GM18508 (cell line): ENCODE data around the gene COPS7B.
"Not testable (repeated sequence)": the region's sequence is repeated elsewhere in the genome, so short reads cannot be mapped to it uniquely, and the experiment has no call there.

Experiments
- ATAC-seq: cut with Tn5 transposase; IDR thresholded peaks from one replicate; pipeline ENCODE4 v1.9.1; 2021; ENCODE audit warnings: moderate number of reproducible peaks; ENCODE audit not compliant: insufficient read depth, unreplicated experiment

COPS7B gene

DNA sequence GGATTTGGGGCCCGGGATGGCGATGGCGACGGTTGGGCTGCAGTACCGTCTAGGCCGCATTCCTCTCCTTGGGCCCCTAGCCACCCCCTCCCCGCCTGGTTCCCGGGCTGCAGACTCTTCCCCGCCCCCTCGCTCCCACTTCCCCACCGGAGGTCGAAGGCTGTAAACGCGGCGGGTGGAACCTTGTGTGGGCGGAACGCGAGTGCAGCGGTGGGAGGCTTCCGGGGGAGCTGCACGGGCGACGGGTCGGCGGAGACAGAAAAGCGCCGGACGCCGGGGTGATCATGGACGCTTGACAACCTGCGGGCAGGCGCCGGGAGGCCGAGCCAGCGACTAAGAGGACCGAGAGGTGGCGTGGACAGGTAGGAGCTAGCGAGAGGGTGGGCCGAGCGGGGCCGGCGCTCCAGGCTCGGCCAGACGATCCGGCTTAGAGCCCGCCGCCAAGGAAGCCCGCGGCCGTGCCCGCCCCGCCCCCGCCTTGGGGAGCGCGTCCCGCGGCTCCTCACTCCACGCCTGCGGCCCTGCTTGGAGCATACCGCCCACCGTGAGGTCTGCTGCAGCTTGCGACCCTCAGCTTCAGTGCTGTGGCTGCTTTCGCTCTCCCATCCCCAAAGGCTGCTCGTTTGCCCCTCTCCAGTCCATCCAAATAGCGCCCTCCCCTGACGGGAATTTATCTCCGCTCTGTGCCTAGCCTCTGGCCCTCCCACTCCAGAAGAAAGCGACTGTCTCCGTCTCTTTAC lies at the start of gene COPS7B:
Gene COPS7B, plus strand, starts transcription at position 269 of the 740 bp plus-strand sequence. CDS start 2,126 bp downstream, outside the sequence.
- ATAC-seq, result no peak

- no peak for ATAC-seq
Observed at GRCh38 chr2:231737761-231738160, 48.5 kb upstream of the COPS7B start.

DNA sequence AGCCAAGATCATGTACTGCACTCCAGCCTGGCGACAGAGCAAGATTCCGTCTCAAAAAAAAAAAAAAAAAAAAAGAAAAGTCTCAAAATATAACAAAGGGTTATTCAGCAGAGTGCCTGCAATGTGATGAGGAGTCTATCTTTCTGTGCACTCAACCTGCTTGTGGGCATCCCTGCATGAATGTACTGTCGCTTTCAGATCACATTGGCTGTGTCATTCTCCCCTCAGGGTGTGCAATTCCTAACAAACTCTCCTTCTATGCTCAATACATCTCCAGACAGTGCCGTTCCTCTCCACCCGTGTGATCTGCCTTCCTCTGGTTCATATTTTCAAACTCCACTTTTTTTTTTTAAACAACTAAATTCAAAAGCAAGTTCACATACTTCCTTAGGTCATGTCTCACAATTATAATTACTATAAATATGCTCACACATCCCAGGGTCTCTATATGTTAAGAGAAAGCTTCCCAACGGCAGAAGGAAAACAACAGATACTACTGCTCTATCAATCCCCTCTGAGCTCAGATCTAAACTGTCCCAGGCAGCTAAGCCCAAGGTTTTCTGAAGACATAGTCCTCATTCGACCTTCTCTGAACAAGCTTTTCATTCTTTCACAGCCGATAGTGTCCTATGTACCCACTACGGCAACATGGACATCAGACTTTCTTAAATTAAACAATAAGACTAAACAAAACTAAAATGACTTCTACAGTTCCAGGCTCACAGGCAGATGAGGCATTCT lies 42.7 kb upstream of the COPS7B start:
- ATAC-seq, result no peak

DNA sequence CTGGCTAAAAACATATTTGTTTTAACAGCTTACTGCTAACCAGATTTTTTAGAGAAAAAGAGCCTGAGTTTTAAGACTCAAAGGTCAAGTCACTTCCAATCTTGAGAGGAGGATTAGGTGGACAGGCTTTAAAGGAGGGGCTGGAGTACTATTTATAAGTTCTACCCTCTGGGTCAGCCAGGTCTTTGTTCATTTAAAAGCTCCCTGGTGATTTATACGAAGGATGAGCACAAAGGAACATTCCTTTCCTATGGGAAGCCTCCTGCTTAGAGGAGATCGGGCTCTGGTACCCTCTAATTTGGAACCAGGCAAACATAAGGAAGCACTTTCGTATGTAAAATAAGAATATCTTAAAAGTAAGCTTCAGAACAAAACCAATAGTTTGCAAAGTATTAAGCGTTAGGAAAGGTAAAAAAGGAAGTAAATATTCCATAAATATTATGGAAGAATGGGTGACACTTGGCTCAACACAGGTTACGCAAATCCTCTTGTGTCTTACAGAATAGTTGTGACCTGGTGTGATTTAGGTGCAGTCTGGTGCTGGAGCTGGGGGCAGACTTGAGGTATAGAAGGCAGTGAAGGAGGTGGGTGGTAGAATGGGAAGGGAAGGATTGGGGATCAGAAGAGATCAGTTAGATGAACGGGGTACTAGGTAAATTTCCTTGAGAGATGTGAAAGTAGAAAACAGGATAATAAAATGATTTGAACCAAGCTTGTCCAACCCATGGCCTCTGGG lies 40.8 kb upstream of the COPS7B start:
- no peak for ATAC-seq

GRCh38 chr2:231748153-231748896 lies 37.9 kb upstream of the COPS7B start:
- ATAC-seq, result not testable (repeated sequence)

- ATAC-seq, result not testable (repeated sequence)
Observed at GRCh38 chr2:231749016-231749415, 37.2 kb upstream of the COPS7B start.

DNA sequence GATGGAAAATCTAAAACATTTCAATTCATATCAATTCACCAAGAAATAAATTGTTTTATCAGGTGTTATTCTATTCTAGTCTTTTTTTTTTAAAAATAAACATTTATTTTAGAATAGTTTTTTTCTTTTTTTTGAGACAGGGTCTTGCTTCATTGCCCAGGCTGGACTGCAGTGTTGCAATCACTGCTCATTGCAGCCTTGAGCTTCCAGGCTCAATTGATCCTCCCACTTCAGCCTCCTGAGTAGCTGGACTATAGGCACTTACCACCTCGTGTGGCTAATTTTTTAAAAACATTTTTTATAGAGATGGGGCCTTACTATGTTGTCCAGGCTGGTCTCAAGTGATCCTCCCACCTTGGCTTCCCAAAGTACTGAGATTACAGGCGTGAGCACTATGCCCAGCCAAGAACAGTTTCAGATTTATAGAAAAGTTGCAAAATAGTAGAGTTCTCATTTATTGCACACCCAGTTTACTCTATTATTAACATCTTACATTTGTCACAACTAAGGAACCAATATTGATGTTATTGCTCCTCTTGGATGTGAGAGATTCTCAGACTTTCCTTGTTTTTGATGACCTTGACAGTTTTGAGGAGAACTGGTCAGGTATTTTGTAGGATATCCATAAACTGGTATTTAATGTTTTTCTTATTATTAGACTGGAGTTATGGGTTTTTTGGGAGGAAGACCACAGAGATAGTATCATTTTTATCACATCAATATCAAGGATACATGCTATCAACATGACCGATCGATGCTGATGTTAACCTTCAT lies 35.0 kb upstream of the COPS7B start:
- no peak for ATAC-seq

DNA sequence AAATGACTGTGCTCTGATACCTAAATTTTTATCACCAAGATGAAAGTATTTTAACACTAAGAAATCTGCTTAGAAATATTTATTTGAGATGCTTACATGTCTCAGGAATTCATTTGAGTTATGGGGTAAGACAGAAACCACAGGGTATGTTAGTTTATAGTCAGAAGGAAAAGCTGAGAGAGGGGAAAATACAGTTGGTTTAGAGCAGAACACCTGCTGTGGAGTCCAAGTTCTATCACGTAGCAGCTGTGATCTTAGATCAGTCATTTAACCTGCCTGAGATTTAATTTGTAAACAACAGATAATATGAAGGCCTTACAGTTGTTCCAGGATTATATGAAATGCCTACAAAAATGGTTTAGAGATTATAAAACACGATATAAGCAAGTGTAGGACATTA lies 34.2 kb upstream of the COPS7B start:
- no peak for ATAC-seq

DNA sequence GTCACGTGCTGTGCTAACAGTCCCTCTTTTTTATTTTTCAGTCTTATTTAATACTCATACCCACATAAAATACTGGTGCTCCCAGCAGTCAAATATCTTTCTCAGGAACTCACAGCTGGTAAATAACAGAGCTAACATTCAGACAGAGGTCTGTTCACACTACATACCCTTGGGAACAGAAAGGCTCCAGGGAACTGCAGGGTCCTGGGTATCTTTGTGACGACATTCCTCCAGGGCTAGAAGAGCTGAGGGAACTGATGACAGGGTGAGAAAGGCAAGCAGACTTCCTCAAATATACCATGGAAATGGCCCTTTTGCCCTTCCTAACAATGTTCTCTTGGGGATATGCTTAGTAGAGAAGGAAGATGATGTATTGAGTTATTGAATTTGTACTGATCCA lies 24.5 kb upstream of the COPS7B start:
- no peak for ATAC-seq

GRCh38 chr2:231764124-231764523 lies 22.1 kb upstream of the COPS7B start:
- ATAC-seq, result no peak

DNA sequence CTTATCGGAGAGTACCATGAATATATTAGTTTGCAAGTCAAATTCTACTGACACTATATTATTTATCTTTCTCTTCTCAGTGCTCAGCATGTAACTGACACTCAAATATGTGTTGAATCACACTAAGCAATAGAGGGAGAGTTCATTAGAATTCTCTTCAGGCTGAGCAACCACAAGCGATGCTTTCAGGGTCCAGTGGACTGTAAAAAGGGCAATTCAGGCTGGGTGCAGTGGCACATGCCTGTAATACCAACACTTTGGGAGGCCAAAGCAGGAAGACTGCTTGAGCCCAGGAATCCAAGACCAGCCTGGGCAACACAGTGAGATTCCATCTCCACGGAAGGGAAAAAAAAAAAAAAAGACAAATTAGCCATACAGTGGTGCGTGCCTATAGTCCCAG lies 21.5 kb upstream of the COPS7B start:
- no peak for ATAC-seq

DNA sequence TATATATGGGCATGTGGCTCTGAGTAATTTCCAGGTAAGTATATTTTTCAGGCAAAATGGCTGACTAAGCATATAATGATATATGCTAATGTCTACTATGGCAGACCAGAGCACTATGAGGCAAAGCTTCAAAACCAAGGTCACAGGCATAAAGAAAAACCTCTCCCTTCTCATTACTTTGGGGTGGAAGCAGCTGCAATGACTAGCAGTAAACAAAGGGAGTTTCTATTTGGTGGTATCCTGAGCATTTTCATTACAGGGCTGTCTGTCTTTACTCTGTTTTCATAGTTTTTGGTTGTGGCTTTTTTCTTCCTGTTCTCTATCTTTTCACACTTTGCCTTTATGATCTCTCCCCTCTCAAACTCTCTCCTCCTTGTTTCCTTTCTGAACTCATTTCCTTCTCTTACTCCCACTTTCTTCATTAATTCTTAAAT lies 20.7 kb upstream of the COPS7B start:
- no peak for ATAC-seq

DNA sequence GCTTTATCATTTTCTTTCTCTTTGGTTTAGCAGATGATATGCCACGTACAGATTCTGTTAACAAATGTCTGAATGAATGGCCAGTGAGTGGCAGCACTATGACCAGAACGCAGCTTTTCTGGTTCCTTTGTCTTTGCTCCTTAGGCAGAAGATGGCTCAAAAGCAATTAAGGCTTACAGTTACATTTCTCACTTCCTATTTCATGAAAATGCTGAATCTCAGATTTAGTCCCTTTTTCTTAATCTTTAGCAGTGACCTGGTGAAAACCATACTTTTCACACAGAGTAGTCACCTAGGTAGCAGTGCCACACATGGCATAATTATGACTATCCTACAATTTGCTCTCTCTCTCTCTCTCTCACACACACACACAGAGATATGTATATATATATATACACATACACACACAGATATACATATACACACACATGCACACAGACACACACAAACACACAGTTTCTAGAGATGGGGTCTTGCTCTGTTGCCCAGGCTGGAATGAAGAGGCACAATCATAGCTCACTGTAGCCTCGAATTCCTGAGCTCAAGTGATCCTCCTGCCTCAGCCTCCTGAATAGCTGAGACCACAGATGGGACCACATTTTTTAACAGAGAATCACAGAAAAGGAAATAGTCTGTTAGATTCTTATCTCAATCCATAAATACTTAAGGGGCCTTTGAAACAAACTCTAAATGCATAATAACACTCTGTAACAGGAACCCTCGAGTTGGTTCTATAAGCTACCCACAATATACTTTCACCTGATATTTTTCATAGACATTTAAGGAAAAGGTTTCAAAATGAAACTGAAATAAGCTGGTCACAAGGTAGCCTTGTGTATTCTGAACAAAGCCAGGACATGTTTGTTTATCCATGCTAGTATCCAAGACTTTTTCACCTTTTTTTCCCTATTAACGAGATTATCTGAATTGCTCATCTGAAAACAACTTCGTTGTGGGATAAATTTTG lies 16.8 kb upstream of the COPS7B start:
- ATAC-seq, result no peak

DNA sequence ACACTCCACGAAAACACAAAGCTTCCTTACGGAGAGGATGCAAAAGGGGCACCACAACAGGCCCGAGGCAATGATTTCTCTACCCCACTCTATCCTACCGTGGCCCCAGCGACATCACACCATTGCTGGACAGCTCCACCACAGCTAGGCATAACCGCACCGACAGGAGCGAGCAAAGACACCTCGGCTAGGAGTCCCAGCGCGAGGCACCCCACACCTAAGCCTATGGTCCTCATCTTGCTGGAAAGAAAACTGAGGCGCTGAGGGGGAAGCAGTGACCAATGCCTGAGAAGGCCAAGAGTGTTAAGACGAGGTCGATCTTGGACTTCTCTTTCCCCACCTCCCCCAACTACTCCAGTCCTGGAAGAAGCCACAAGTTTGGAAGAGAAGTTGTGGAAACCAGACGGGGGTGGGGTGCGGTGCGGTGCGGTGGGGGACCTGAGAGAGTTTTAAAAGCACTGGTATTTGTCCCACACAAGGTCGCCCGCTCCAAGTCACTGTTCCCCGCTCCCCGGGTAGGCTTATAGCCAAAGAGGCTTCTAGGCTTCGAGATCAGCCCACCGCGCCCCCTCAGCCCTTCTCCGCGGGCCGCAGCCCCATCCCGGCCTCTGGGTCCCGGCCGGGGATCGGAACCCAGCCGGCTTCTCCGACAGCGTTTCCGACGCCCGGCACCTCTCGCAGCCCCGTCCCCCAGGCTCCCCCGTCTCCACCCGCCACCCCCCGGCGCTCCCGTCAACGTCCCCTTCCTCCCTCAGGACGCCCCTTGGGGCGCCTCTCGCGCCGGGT lies 5.9 kb upstream of the COPS7B start:
- ATAC-seq, result no peak

GRCh38 chr2:231780909-231781797 lies 5.1 kb upstream of the COPS7B start, which contains the start of gene PDE6D:
PDE6D (minus strand) TSS chr2:231781282; CDS start chr2:231781114, 168 bp downstream.
- ATAC-seq, result peak; percentile 65
